ENCODE measurements around the gene IFITM5.
"Not testable (repeated sequence)": the region's sequence is repeated elsewhere in the genome, so short reads cannot be mapped to it uniquely, and the experiment has no call there.

The IFITM5 gene

GRCh38 chr11:299081-299891 is at the start of gene IFITM5:
Gene IFITM5, minus strand, starts transcription at chr11:299526. Its CDS starts 36 bp downstream, at chr11:299490.
- no peak for DNase-seq (ENCODE audit: low read depth)

GRCh38 chr11:346529-346928 is 47.2 kb upstream of the IFITM5 start:
- DNase-seq (ENCODE audit: low read depth) = no peak

- no peak for DNase-seq (ENCODE audit: low read depth)
These were observed 45.7 kb upstream of the IFITM5 start for GRCh38 chr11:344836-345578.

GRCh38 chr11:342328-342727 is 43.0 kb upstream of the IFITM5 start:
- DNase-seq (ENCODE audit: low read depth) = no peak

- no peak for DNase-seq (ENCODE audit: low read depth)
These were observed 41.5 kb upstream of the IFITM5 start for GRCh38 chr11:340539-341512.

GRCh38 chr11:339963-340362 is 40.6 kb upstream of the IFITM5 start:
- no peak for DNase-seq (ENCODE audit: low read depth)

GRCh38 chr11:337711-338110 is 38.4 kb upstream of the IFITM5 start:
- DNase-seq (ENCODE audit: low read depth) = no peak

- no peak for DNase-seq (ENCODE audit: low read depth)
These were observed 37.4 kb upstream of the IFITM5 start for GRCh38 chr11:336659-337198.

GRCh38 chr11:335779-336658 is 36.7 kb upstream of the IFITM5 start:
- no peak for DNase-seq (ENCODE audit: low read depth)

- DNase-seq (ENCODE audit: low read depth) = no peak
These were observed 35.1 kb upstream of the IFITM5 start for GRCh38 chr11:334264-334994.

GRCh38 chr11:333616-334263 is 34.4 kb upstream of the IFITM5 start:
- DNase-seq (ENCODE audit: low read depth) = not testable (repeated sequence)

GRCh38 chr11:332651-333480 is 33.5 kb upstream of the IFITM5 start:
- no peak for DNase-seq (ENCODE audit: low read depth)

- DNase-seq (ENCODE audit: low read depth) = no peak
These were observed 32.2 kb upstream of the IFITM5 start for GRCh38 chr11:331358-332060.

- DNase-seq (ENCODE audit: low read depth) = no peak
These were observed 31.5 kb upstream of the IFITM5 start for GRCh38 chr11:330694-331357.

GRCh38 chr11:330307-330693 is 31.0 kb upstream of the IFITM5 start:
- no peak for DNase-seq (ENCODE audit: low read depth)

GRCh38 chr11:329886-330253 is 30.5 kb upstream of the IFITM5 start:
- no peak for DNase-seq (ENCODE audit: low read depth)

GRCh38 chr11:328516-329100 is 29.3 kb upstream of the IFITM5 start:
- not testable (repeated sequence) for DNase-seq (ENCODE audit: low read depth)

Measured in CMK (cell line).